Neural progenitor cell (in vitro differentiated cells): Measurements from ENCODE around the gene FER. TPM values are rescaled to one million over a fixed set of nuclear protein-coding genes. Genes with fewer than 3 reads are reported as not detected.

Experiments used
- DNase-seq: peaks from one replicate; pipeline ENCODE4 v3.0.0-alpha.2; 2016; ENCODE audit warnings: low spot score
- H2AFZ ChIP-seq: fragments of 200-600 bp; sonication (generic); replicated peaks from 2 replicates; pipeline ENCODE4 v1.6.1; 2016; ENCODE audit warnings: antibody characterized with exemption
- H3F3A ChIP-seq: fragments of 200-600 bp; sonication (generic); 2 replicates; pipeline ENCODE4 v1.6.1; 2016; ENCODE audit warnings: antibody characterized with exemption, low read depth
- H3K27ac ChIP-seq: fragments of 200-600 bp; sonication (generic); 2 replicates; pipeline ENCODE4 v1.5.1; 2016; ENCODE audit warnings: mild to moderate bottlenecking
- H3K27me3 ChIP-seq: fragments of 200-600 bp; sonication (generic); 2 replicates; pipeline ENCODE4 v1.6.1; 2016; ENCODE audit warnings: mild to moderate bottlenecking, moderate library complexity
- H3K36me3 ChIP-seq: fragments of 200-600 bp; sonication (generic); 2 replicates; pipeline ENCODE4 v1.5.1; 2016
- H3K4me1 ChIP-seq: fragments of 200-600 bp; sonication (generic); 2 replicates; pipeline ENCODE4 v1.6.1; 2016; ENCODE audit warnings: mixed run types
- H3K4me2 ChIP-seq: fragments of 200-600 bp; sonication (generic); 2 replicates; pipeline ENCODE4 v1.6.1; 2016
- H3K4me3 ChIP-seq: fragments of 200-600 bp; sonication (generic); 2 replicates; pipeline ENCODE4 v1.5.1; 2016
- H3K79me2 ChIP-seq: fragments of 200-600 bp; sonication (generic); 2 replicates; pipeline ENCODE4 v1.6.1; 2016; ENCODE audit warnings: low read depth
- H3K9ac ChIP-seq: fragments of 200-600 bp; sonication (generic); 2 replicates; pipeline ENCODE4 v1.6.1; 2016
- H3K9me3 ChIP-seq: fragments of 200-600 bp; sonication (generic); 2 replicates; pipeline ENCODE4 v1.5.1; 2016; ENCODE audit warnings: low read depth
- H4K20me1 ChIP-seq: fragments of 200-600 bp; sonication (generic); 2 replicates; pipeline ENCODE4 v1.6.1; 2016; ENCODE audit warnings: low read depth
- H3K27ac Mint-ChIP-seq: 3 replicates; pipeline ENCODE4 v1.8.0; 2021; ENCODE audit warnings: mixed read lengths
- H3K27me3 Mint-ChIP-seq: 2 replicates; pipeline ENCODE4 v1.8.0; 2022; ENCODE audit warnings: low read depth, mild to moderate bottlenecking, inconsistent platforms, moderate library complexity, mixed read lengths; ENCODE audit not compliant: insufficient read depth
- H3K36me3 Mint-ChIP-seq: 3 replicates; pipeline ENCODE4 v1.8.0; 2021; ENCODE audit warnings: mixed read lengths
- H3K4me1 Mint-ChIP-seq: 3 replicates; pipeline ENCODE4 v1.8.0; 2021; ENCODE audit warnings: mixed read lengths
- H3K4me3 Mint-ChIP-seq: 3 replicates; pipeline ENCODE4 v1.8.0; 2021; ENCODE audit warnings: mild to moderate bottlenecking, moderate library complexity, mixed read lengths
- H3K9me3 Mint-ChIP-seq: 3 replicates; pipeline ENCODE4 v1.8.0; 2020; ENCODE audit warnings: mixed read lengths
- EZH2 ChIP-seq: fragments of 200-600 bp; sonication (generic); IDR thresholded peaks from 2 replicates; pipeline ENCODE4 v1.6.1; 2017; ENCODE audit warnings: antibody characterized with exemption, mild to moderate bottlenecking, moderate library complexity
- EZH2phosphoT487 ChIP-seq: fragments of 200-600 bp; sonication (generic); IDR thresholded peaks from 2 replicates; pipeline ENCODE4 v1.6.1; 2017; ENCODE audit warnings: antibody characterized with exemption
- total RNA-seq: library from RNA; depleted of rRNA; stranded (reverse); fragments of >200 nt; gene quantifications from 2 replicates; pipeline ENCODE4 v1.2.3, GENCODE V29; 2015; ENCODE audit warnings: low replicate concordance
- TF ChIP-seq, protein P1 (sequence below): fragments of 200-600 bp; sonication (generic); IDR thresholded peaks from 2 replicates; pipeline ENCODE4 v1.5.1; 2017; ENCODE audit warnings: antibody characterized with exemption, mild to moderate bottlenecking

Gene FER
- total RNA-seq, 1 donor from 2014 or later = 25.0 TPM

GRCh38 chr5:109225716-109226625 lies 478.3 kb downstream of the FER start:
- H3K4me1 Mint-ChIP-seq = peaks cover 4% of the 10 kb centered on the region

GRCh38 chr5:109230369-109230768 lies 482.7 kb downstream of the FER start:
- H2AFZ ChIP-seq = no peak overlapping the region
- no peak overlapping the region for H3K9ac ChIP-seq
- no peaks in the 10 kb centered on the region for H3K79me2 ChIP-seq
- Mint-ChIP-seq H3K27ac (no peak overlapping the region), H3K4me1 (no peaks in the 10 kb centered on the region), H3K9me3 (peaks cover 5% of the 10 kb centered on the region), H3K4me3 (no peak overlapping the region), H3K36me3 (no peaks in the 10 kb centered on the region), H3K27me3 (peaks cover 4% of the 10 kb centered on the region)
- no peaks in the 10 kb centered on the region for H3K27me3 ChIP-seq
- TF ChIP-seq, protein P1, sequence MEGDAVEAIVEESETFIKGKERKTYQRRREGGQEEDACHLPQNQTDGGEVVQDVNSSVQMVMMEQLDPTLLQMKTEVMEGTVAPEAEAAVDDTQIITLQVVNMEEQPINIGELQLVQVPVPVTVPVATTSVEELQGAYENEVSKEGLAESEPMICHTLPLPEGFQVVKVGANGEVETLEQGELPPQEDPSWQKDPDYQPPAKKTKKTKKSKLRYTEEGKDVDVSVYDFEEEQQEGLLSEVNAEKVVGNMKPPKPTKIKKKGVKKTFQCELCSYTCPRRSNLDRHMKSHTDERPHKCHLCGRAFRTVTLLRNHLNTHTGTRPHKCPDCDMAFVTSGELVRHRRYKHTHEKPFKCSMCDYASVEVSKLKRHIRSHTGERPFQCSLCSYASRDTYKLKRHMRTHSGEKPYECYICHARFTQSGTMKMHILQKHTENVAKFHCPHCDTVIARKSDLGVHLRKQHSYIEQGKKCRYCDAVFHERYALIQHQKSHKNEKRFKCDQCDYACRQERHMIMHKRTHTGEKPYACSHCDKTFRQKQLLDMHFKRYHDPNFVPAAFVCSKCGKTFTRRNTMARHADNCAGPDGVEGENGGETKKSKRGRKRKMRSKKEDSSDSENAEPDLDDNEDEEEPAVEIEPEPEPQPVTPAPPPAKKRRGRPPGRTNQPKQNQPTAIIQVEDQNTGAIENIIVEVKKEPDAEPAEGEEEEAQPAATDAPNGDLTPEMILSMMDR = no peak
- no peak for TF ChIP-seq EZH2
- TF ChIP-seq EZH2phosphoT487 = no peak
- H3K4me3 ChIP-seq = no peak overlapping the region
- no peaks in the 10 kb centered on the region for H3K4me1 ChIP-seq
- no peaks in the 10 kb centered on the region for H3K9me3 ChIP-seq
- no peak for DNase-seq
- no peaks in the 10 kb centered on the region for H3K36me3 ChIP-seq
- H3K27ac ChIP-seq = no peak overlapping the region
- H4K20me1 ChIP-seq = no peaks in the 10 kb centered on the region
- no peak overlapping the region for H3K4me2 ChIP-seq
- no peaks in the 10 kb centered on the region for H3F3A ChIP-seq

More at GRCh38 chr5:109225716-109226625, 478.3 kb downstream of the FER start:
- no peak for DNase-seq
- Histone ChIP-seq H3K9ac (no peak overlapping the region), H3K9me3 (no peaks in the 10 kb centered on the region), H3K79me2 (no peaks in the 10 kb centered on the region), H3K27ac (no peak overlapping the region), H4K20me1 (no peaks in the 10 kb centered on the region), H3K27me3 (no peaks in the 10 kb centered on the region), H3K4me2 (no peak overlapping the region), H2AFZ (no peak overlapping the region), H3F3A (no peaks in the 10 kb centered on the region), H3K36me3 (no peaks in the 10 kb centered on the region), H3K4me1 (peaks cover 6% of the 10 kb centered on the region), H3K4me3 (no peak overlapping the region)
- Mint-ChIP-seq H3K27me3 (peaks cover 2% of the 10 kb centered on the region), H3K9me3 (no peaks in the 10 kb centered on the region), H3K4me3 (no peak overlapping the region), H3K27ac (no peak overlapping the region), H3K36me3 (no peaks in the 10 kb centered on the region)
- TF ChIP-seq EZH2 (no peak), EZH2phosphoT487 (no peak)
- TF ChIP-seq, protein P1 = no peak

DNA sequence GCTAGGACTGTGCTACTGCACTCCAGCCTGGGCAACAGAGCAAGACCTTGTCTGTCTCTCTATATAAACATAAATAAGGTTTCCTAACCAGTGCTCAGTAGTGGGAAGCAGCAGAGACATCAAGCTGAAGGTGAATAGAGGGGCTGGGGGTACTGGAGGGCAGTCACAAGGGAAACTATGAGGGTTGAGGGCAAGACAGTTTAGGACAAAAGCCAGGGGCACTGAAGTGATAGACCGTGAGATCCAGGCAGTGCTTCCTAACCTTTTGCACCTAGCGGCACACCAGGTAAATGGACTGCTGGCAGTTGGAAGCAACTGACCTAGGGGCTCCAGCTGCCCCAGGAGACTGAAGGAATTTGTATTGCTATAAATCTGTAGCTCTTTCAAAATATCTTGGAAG lies 483.6 kb downstream of the FER start:
- no peak for DNase-seq
- Histone ChIP-seq H2AFZ (no peak overlapping the region), H3K27ac (no peak overlapping the region), H3K79me2 (no peaks in the 10 kb centered on the region), H3K9me3 (no peaks in the 10 kb centered on the region), H4K20me1 (no peaks in the 10 kb centered on the region), H3K4me2 (no peak overlapping the region), H3F3A (no peaks in the 10 kb centered on the region), H3K36me3 (no peaks in the 10 kb centered on the region), H3K4me3 (no peak overlapping the region), H3K9ac (no peak overlapping the region), H3K4me1 (no peaks in the 10 kb centered on the region), H3K27me3 (no peaks in the 10 kb centered on the region)
- no peak overlapping the region for H3K4me3 Mint-ChIP-seq
- H3K27me3 Mint-ChIP-seq = peaks cover 4% of the 10 kb centered on the region
- H3K27ac Mint-ChIP-seq = no peak overlapping the region
- H3K36me3 Mint-ChIP-seq = no peaks in the 10 kb centered on the region
- no peaks in the 10 kb centered on the region for H3K4me1 Mint-ChIP-seq
- TF ChIP-seq, protein P1 = no peak
- TF ChIP-seq EZH2 (no peak), EZH2phosphoT487 (no peak)
- peaks cover 10% of the 10 kb centered on the region for H3K9me3 Mint-ChIP-seq
